GM12878 (cell line): ENCODE data around the gene DENND6A.

Experiments
- CTCF ChIP-seq, 3 experiments: IDR thresholded peaks in 2 of 3; conservative IDR thresholded peaks in 1 of 3; 2 replicates each; pipeline ENCODE4 v1.5.1; 2011; ENCODE audit warnings: low read depth in 3 of 3, low read length in 3 of 3, mild to moderate bottlenecking in 3 of 3, control low read depth in 2 of 3, moderate library complexity in 2 of 3, inconsistent platforms in 1 of 3, mixed read lengths in 1 of 3; ENCODE audit not compliant: control insufficient read depth in 2 of 3, insufficient read depth in 1 of 3; ENCODE audit errors: extremely low read depth in 1 of 3
- EP300 ChIP-seq, 2 experiments: fragments of 150-350 bp in 1 of 2; IDR thresholded peaks; 2 replicates each; pipeline ENCODE4 v1.6.1; 2011 to 2012; ENCODE audit warnings: low read depth in 2 of 2, low read length in 2 of 2, borderline replicate concordance in 1 of 2, improper control_type of control experiment in 1 of 2, inconsistent platforms in 1 of 2; ENCODE audit not compliant: control insufficient read depth in 1 of 2
- POLR2A ChIP-seq: IDR thresholded peaks from 2 replicates; pipeline ENCODE4 v1.6.1; 2011; ENCODE audit warnings: low read depth, mild to moderate bottlenecking, low read length

GRCh38 chr3:57577801-57578200 is 115.1 kb downstream of the DENND6A start:
- TF ChIP-seq EP300 (IDR thresholded peaks at IDR 0.05; ENCODE audit: borderline replicate concordance in 1 of 2, control insufficient read depth in 1 of 2, low read depth in 2 of 2, low read length in 2 of 2) (no peak), POLR2A (no peak), CTCF (IDR thresholded peaks at IDR 0.05 in 2 of 3, conservative IDR thresholded peaks at IDR 0.05 in 1 of 3; ENCODE audit: control insufficient read depth in 2 of 3, extremely low read depth in 1 of 3, insufficient read depth in 1 of 3, low read depth in 3 of 3, low read length in 3 of 3) (no peak)
